Activated gamma-delta T cell treated with Interleukin-2 at 50 U/mL for 16 hours (primary cell): ENCODE data around the gene NTRK2.

Experiments
- DNase-seq: peaks from one replicate; pipeline ENCODE4 v3.0.0-alpha.2; 2020

Gene NTRK2

DNA sequence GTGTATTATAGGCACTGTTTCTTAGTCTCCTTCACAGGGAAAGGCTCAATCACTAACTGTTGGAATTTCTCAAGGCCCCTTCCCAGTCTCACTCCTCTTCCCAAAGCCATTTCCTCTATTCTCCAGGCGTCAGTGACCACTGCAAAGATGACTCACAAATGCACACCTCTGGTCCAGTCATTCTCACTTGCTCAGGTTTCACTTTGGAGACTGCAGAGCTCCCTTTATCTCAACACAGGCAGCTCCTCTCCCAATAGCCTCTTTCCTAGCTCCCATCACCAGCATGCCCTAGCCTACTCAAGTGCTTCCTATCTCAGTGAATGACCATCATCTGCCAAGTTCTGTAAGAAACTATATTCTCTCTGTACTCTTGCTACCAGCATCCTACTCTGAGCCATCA, 323.6 kb downstream of the NTRK2 start:
- no peak for DNase-seq

- no peak for DNase-seq
These were observed 326.5 kb downstream of the NTRK2 start for GRCh38 chr9:84996029-84996428.

DNA sequence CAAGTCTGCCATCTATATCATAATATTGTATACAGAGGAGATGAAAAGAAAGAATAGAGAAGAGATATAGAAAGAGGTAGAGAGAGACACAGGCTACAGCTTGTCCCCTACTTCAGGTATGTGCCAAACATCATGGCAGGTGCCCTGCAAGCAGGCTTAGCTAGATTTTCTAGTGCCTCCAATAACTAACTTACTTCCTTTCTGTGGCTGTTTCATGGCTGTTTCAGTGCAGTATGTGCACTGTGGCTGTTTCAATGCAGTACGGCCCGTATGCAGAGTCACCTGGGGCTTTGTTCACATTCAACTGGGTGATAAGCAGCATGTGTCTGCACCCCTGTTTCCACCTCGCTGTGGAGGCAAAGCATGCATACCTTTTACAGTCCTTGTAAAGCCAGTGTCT, 327.2 kb downstream of the NTRK2 start:
- no peak for DNase-seq

DNA sequence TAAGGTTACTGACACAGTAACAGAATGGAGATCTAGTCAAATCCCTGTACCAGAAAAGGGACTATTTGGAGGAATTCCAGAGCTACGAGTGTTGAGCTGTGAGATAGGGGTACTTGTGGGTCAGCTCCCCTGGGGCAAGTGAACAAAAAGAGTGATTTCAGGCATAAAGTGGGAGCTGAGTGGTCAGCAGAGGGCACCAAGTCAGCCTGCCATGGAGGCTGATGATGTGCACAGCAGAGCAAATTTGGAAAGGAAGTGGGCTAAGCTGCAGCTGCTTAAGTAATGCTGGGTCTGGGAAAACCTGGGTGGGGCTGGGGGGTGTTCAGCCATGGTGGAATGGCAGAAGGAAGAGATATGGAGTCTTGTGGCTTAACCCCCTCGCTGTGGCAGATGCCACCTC, 327.9 kb downstream of the NTRK2 start:
- DNase-seq, result no peak

DNA sequence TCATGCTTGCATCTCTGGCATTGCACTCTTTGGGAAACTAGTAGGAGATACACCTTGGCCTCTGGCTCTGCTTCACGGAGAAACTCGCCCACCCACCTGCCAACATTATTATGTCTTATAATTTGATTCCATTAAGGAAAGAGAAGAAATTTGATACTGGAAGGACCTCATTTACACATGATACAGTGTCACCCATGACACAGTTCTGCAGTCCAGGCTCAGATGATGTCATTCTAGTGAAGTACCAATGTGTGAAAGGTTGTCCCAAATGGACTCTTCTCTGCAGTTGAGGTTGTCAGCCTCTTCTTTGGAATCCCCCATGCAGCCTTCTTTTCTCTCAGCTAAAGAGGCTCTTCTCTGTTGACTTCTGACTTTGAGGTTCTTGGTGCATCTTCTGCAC, 329.1 kb downstream of the NTRK2 start:
- no peak for DNase-seq

- DNase-seq, result no peak
These were observed 330.3 kb downstream of the NTRK2 start for GRCh38 chr9:84999788-85000187.

DNA sequence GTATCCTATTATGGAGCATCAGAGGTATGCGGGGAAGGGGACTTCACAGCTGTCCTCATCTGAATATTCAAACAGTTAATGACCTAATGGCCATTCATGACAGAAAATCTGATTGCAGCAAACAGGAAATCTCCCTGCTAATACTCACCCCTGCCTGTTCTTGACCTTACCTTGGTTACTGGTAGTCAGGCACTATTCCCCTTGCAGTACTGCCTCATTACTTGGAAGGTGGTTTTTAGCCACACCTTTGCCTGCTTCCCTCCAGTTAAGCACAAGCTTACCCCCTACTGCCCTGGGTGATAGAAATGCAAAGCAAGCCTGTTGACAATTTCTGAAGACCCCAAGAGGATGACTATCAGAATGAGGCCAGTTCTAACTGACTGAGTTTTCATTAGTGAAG, 332.4 kb downstream of the NTRK2 start:
- DNase-seq, result no peak

DNA sequence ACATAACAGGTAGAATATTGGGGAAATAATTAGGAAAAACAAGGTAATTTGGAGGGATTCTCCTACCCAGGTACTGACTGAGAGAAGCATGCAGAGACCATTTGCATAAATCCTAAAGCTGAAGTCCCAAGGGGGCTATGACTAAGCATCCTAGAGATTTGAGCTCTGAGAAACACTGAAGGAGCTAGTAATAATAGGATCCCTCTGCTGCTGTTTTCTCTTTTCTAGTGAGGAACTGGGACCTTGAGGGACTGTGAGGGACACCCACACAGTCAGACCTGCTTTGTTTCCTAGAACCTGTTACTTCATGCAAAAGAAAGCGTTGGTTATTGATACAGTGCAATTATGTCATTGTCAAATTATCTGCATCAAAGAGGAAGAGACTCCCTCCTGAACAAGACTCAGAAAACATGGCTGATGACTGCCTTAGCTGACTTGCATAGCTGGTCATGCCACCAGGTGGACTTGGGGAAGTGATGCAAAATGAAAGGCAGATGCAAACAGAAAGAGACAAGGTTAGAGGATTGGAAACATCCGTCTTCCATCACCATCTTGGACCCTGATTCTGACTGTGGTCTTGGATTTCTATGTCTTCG, 335.4 kb downstream of the NTRK2 start:
- DNase-seq, result no peak

GRCh38 chr9:85007748-85008147, 338.2 kb downstream of the NTRK2 start:
- no peak for DNase-seq

- no peak for DNase-seq
These were observed 338.7 kb downstream of the NTRK2 start for GRCh38 chr9:85008215-85008614.

- no peak for DNase-seq
These were observed 339.7 kb downstream of the NTRK2 start for GRCh38 chr9:85009251-85009650.

DNA sequence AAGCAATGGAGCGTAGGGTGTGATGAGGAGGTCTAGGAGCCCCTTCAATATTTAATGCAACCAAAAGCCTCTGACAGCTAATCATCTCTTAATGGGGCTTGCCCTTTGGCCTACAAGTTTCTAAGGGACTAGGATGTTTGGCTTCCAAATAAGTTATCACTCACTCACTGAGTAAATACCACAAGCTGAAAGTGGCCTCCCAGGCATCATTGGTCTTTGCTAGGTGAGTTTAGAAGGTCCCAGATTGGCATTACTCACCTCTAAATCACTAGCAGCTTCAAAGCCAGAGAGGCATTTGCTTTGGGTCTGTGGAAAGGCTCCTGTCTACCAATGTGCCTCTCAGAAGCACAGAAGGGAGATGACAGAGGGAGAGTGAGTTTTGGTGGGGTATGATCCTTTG, 344.2 kb downstream of the NTRK2 start:
- no peak for DNase-seq

DNA sequence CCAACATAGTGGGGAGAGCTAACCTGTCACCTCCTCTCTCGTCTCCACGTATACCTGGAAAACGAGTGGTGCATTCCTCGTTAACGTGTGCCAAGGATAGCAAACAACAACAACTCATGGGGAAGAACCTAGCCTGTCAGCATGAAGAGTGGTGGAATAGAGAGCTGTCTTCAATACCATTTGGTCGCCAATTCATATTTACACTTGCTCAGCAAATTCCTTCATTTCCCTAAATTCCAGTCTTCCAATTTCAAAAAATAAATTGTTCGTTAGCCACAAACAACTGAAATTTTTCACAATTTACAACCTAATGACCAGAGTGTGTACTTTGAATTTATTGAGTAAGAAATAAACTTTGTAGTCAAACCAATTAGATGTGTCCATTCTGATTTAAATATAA, 344.8 kb downstream of the NTRK2 start:
- no peak for DNase-seq

GRCh38 chr9:85016384-85017006, 347.0 kb downstream of the NTRK2 start:
- no peak for DNase-seq

DNA sequence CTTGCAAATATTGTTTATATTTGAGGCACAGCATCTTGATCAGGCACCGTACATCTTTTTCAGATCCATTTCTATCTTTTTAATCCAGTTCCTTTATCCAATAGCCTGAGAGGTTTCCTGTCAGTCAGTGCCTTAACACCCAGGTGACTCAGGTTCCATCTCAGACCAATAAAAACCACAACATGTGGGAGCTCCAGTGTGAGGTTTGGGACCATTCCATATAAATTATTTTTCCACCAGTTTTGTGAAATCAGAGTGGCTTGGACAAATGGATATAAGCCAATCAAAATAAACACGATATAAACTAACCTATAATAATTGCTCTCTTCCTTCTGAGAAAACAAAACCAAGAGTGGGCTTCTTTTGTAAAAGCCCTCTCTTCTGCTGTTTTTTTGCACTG, 351.3 kb downstream of the NTRK2 start:
- DNase-seq, result no peak

GRCh38 chr9:85021686-85022085, 352.2 kb downstream of the NTRK2 start:
- DNase-seq, result no peak

DNA sequence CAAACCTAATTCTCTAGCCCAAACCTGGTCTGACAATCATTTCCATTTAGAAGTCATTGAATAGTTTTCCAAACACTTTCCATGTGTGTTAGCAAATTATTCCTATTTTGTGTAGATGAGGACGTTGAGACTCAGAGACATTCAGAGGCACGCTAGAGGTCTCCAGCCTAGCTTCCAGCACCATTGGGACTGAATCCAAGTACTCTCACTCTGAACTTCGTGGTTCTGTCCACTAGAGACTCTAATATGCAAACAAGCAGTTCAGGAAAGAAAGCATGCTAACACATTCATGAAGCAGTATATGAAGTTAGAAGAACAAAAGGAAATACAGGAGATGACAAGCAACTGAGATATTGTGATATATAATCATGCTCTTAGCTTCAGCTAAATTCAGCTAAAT, 354.8 kb downstream of the NTRK2 start:
- DNase-seq, result no peak

DNA sequence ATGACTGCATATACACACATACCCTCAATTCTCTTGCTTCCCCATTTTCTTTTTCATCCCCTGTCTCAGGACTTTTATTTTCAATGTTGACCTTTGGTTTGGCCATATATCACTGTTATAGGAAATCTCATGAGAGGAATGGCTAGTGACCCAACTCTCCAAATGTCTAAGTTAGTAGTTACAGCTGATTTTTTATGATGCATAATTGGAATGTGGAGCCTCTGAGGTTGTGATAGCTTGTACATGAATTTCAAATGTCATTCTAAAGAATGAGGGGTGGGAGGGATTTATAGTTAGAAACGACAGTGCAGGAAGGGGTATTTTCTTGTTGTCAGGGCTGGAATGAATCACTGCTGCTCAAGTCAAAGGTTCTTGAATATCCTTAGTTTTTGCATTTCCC, 356.1 kb downstream of the NTRK2 start:
- DNase-seq, result no peak

DNA sequence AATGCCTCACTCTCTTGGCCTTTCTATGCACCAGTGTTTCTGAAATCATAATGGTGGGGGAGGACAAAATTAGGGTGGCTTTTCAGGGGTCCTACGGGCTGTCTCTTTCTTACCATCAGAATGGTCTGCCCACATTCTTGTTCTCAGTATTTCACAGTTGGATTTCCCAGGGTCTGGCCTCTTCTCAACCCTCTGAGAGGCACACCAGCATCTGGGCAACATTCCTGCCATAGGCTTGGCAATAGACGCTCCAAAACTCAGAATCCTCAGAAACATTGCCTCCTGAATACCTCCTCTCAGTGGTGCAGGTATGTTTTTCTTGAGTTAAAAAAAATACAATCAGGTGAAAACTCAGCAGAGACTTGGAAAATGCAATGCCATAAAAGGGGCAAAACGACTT, 358.3 kb downstream of the NTRK2 start:
- no peak for DNase-seq

DNA sequence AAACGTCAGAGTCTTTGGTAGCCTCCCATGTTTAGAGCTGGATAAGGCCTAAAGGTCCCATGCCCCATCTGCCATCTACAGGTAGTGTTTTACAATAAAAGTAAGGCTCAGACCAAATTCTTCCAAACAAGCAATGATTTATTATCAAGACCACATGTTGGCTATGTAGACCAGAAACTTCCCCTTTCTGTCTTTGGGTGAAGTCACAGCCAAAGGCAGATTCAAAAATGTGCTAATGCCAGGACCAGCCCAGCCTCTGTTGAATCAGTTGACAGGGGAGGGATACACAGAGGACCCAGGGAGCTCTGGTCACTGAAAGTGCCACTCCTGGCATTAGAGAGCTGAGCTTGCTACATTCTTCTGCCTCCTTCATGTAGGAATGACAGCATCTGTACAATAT, 360.8 kb downstream of the NTRK2 start:
- no peak for DNase-seq

GRCh38 chr9:85036496-85036895, 367.0 kb downstream of the NTRK2 start:
- no peak for DNase-seq

DNA sequence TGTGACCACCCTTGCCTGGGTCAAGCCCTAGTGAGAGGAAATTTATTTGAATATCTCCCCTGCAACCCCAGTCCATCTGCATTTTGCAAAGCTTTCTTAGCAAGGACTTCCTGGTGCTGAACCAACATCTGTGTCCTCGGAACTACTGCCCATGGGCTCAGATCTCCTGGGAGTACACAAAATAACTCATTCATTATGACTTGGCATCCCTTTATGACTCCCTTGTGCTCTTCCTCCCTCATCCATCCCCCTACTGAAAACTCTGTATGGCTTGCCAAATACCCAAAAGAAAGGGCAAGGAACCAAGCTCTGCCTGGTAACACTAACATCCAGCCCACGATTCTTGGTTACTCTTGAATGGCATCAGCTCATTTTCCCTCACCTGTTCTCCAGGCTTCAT, 368.5 kb downstream of the NTRK2 start:
- DNase-seq, result no peak

DNA sequence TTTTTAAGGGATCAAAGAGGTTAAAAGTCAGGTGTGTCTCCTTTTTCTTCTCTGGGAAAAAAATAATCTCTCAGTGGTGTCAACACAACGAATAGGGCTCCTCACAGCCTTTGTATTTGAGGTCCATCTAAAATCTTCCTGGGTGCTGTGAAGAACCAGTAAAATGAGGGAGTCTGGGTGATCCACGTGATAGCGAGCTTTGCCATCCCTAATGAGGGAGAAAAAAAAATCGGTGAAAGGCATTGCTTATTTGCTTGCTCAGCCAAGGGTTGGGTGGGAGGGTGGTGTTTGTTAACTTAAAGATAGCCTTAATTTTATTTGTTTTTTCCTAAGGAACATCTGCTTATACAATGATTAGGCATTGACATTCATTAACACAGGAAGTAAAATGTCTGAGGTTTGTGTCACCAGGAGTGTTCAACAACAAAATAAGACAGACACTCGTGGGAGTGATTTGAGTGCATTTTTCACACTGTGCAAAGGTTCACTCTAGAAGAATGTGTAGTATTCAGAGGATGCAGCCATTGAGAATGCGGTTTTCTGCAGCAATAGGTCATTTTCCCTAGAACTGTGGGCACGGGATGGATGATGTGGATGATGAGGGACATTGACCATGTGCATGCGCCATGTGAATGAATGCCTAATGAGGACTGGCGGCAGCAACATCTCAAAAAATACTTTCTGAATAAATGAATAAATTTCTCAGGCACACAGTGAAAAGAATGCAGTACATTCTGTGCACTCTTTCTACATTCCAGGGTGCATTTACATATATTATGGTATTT, 369.5 kb downstream of the NTRK2 start:
- DNase-seq, result no peak

DNA sequence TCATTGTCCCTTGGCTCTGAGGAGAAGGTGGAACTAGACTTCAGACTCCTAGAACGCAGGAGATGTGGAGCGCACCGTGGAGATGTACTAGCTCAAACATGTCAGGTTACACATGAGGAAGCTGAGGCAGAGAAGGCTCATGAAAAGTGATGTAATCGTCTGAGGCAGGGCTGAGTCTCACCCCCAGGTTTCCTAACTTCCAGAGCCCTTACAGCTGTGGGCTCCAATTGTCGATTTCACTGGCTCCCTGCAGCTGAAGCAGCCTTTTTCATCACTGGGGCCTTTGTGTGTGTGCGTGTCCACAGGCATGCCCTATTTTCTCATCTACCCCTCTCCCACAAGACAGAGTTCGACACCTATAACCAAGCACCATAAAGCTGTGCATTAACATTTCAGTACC, 370.6 kb downstream of the NTRK2 start:
- DNase-seq, result no peak
